ENCODE results near the gene XDH. TPM values are rescaled to one million over a fixed set of nuclear protein-coding genes. Genes with fewer than 3 reads are reported as not detected.

XDH gene
- total RNA-seq, 2 donors from 2014 or later, result not detected

DNA sequence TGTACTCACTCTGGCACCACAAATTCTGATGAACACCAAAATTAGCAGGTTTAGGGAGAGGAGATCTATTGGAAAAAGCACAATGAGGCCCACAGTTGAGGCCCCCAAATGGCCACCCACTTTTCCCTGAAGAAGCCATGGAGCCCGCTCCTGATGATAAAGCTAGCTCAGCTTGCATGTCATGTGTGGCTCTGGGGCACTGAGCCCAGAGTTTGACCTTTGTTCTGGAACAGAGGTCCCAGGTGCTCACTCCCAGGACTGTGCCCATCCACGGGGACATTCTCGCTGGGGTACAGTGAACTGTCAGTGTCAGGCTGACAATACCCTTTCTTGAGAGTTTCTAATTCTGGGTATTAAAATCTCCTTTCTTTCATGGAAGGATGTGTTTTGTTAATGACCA is 36.2 kb downstream of the XDH start:
- H3K27ac ChIP-seq, result no peak overlapping the region
- TF ChIP-seq, protein P1, sequence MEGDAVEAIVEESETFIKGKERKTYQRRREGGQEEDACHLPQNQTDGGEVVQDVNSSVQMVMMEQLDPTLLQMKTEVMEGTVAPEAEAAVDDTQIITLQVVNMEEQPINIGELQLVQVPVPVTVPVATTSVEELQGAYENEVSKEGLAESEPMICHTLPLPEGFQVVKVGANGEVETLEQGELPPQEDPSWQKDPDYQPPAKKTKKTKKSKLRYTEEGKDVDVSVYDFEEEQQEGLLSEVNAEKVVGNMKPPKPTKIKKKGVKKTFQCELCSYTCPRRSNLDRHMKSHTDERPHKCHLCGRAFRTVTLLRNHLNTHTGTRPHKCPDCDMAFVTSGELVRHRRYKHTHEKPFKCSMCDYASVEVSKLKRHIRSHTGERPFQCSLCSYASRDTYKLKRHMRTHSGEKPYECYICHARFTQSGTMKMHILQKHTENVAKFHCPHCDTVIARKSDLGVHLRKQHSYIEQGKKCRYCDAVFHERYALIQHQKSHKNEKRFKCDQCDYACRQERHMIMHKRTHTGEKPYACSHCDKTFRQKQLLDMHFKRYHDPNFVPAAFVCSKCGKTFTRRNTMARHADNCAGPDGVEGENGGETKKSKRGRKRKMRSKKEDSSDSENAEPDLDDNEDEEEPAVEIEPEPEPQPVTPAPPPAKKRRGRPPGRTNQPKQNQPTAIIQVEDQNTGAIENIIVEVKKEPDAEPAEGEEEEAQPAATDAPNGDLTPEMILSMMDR (IDR thresholded peaks at IDR 0.05), result no peak
- H3K36me3 ChIP-seq, result no peaks in the 10 kb centered on the region
- H3K9me3 ChIP-seq, result no peaks in the 10 kb centered on the region
- no peaks in the 10 kb centered on the region for H3K27me3 ChIP-seq
- H3K4me3 ChIP-seq, result no peak overlapping the region
- DNase-seq (ENCODE audit: low spot score), result no peak
- H3K4me1 ChIP-seq, result no peaks in the 10 kb centered on the region

- Histone ChIP-seq H3K27me3 (no peaks in the 10 kb centered on the region), H3K4me1 (no peaks in the 10 kb centered on the region), H3K9me3 (no peaks in the 10 kb centered on the region), H3K27ac (no peak overlapping the region), H3K36me3 (no peaks in the 10 kb centered on the region), H3K4me3 (no peak overlapping the region)
- DNase-seq (ENCODE audit: low spot score), result no peak
- TF ChIP-seq, protein P1 (IDR thresholded peaks at IDR 0.05), result no peak
Measured at GRCh38 chr2:31373127-31373526, 41.4 kb downstream of the XDH start.

- H3K4me1 ChIP-seq, result no peaks in the 10 kb centered on the region
- H3K4me3 ChIP-seq, result no peak overlapping the region
- H3K9me3 ChIP-seq, result no peaks in the 10 kb centered on the region
- no peak overlapping the region for H3K27ac ChIP-seq
- H3K27me3 ChIP-seq, result no peaks in the 10 kb centered on the region
- DNase-seq (ENCODE audit: low spot score), result no peak
- H3K36me3 ChIP-seq, result no peaks in the 10 kb centered on the region
- TF ChIP-seq, protein P1 (IDR thresholded peaks at IDR 0.05), result no peak
Measured at GRCh38 chr2:31372097-31372496, 42.4 kb downstream of the XDH start.

DNA sequence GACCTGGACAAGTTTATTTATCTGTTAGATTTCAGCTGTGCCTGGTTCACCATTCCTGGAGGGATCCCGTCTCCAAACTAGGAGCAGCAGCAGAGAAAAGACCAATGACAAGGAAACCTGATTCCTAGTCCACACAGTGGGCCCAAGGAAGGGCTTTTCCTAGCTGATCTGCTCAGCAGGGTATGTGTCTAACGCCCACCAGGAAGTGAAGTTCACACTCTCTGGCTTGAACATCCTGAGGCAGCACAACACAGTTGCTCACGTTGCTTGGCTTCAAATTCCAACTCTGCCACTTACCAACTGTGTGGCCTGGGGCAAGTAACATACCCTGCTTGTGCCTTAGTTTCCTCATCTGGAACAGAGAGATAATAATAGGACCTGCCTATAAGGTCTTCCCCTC is 42.9 kb downstream of the XDH start:
- Histone ChIP-seq H3K4me1 (no peaks in the 10 kb centered on the region), H3K27me3 (no peaks in the 10 kb centered on the region), H3K4me3 (no peak overlapping the region), H3K36me3 (no peaks in the 10 kb centered on the region), H3K27ac (no peak overlapping the region), H3K9me3 (no peaks in the 10 kb centered on the region)
- DNase-seq (ENCODE audit: low spot score), result no peak
- TF ChIP-seq, protein P1 (IDR thresholded peaks at IDR 0.05), result no peak

GRCh38 chr2:31366733-31367132 is 47.8 kb downstream of the XDH start:
- TF ChIP-seq, protein P1 (IDR thresholded peaks at IDR 0.05), result no peak
- Histone ChIP-seq H3K36me3 (no peaks in the 10 kb centered on the region), H3K9me3 (no peaks in the 10 kb centered on the region), H3K4me3 (no peak overlapping the region), H3K27me3 (no peaks in the 10 kb centered on the region), H3K4me1 (no peaks in the 10 kb centered on the region), H3K27ac (no peak overlapping the region)
- no peak for DNase-seq (ENCODE audit: low spot score)

- Histone ChIP-seq H3K27ac (no peak overlapping the region), H3K4me3 (no peak overlapping the region)
Measured at GRCh38 chr2:31365834-31366505, 48.6 kb downstream of the XDH start.

More at GRCh38 chr2:31365834-31366505, 48.6 kb downstream of the XDH start:
- TF ChIP-seq, protein P1 (IDR thresholded peaks at IDR 0.05), result no peak
- Histone ChIP-seq H3K27me3 (no peaks in the 10 kb centered on the region), H3K36me3 (no peaks in the 10 kb centered on the region), H3K4me1 (no peaks in the 10 kb centered on the region), H3K9me3 (no peaks in the 10 kb centered on the region)
- no peak for DNase-seq (ENCODE audit: low spot score)
